Activated CD8-positive, alpha-beta memory T cell treated with anti-CD3 and anti-CD28 coated beads for 36 hours (primary cell): Measurements from ENCODE around the gene CDR2L. TPM values are rescaled to one million over a fixed set of nuclear protein-coding genes. Genes with fewer than 3 reads are reported as not detected.
"Not testable (repeated sequence)": the region's sequence is repeated elsewhere in the genome, so short reads cannot be mapped to it uniquely, and the experiment has no call there.

Experiments
- CTCF ChIA-PET: fragments of 350-600 bp; sonication (Branson Sonifier 250); formaldehyde crosslinking; loops from one replicate; lab custom pipeline; 2021; ENCODE audit warnings: antibody characterized with exemption; lab: Charles Lee
- POLR2A ChIA-PET: fragments of 350-600 bp; sonication (Branson Sonifier 250); formaldehyde crosslinking; loops from one replicate; lab custom pipeline; 2021; ENCODE audit warnings: antibody characterized with exemption; lab: Charles Lee
- total RNA-seq, 2 experiments: library from RNA; stranded (reverse); gene quantifications; one replicate each; pipeline ENCODE4 v1.2.3, GENCODE V29; 2021

CDR2L gene
- total RNA-seq, 2 experiments from 2014 or later = 1.8 to 2.0 TPM

DNA sequence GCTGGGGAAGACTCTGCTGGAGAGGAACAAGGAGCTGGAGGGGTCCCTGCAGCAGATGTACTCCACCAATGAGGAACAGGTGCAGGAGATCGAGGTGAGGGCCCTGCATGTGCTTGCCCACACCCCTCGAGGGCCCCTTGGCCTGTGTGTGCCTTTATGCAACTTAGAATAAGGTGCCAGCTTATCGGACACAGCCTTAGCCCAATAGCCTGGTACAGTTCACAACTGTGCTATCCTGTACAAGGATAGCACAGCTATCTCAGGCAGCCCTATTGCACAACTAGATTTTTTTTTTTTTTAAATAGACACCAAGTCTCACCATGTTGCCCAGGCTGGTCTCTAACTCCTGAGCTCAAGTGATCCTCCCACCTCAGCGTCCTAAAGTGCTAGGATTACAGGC, 12.1 kb downstream of the CDR2L start:
- ChIA-PET CTCF (interaction anchor here (1.2 to 1.8 kb wide), 2 partner anchors 13 to 41 kb away, joined by 3 to 5 read pairs; partner anchors contain the start of gene MRPL58), POLR2A (no interaction called here)

DNA sequence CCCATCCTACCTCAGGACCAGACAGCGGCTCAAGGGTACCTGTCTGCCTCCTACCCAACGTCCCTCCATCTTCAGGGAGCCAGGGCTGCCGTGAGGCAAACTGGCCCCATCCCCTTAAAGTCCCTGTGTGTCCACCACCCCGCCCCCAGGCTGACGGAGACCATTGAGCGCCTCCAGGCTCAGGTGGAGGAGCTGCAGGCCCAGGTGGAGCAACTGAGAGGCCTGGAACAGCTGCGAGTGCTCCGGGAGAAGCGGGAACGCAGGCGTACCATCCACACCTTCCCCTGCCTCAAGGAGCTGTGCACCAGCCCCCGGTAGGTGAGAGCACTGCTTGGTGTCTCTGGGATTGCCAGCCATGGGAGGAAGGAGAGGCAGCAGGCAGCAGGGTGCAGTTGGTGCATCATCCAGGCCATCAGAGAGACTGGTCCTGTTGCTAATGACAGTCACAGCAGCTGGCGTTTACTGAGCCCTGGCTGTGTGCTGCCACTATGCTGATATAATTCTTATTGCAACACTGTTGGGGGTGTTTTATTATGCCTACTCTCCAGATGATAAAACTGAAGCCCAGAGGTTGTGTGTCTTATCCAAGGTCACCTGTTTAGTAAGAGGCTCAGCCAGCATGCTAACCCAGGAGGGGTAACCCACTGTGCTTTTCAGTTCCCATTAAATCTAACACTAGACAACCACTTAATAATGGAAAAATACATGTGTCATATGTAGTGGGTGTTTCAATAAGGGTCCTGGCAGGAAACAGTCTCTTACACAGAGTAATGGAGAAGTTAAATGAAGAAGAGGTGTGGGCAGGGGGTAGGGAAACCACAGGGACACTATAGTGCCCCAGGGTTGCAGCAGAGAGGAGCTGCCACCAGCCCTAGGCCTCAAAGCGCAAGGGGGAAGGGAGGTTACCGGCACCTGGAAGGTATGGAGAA, 14.7 kb downstream of the CDR2L start:
- POLR2A ChIA-PET = no interaction called here
- CTCF ChIA-PET = no interaction called here

DNA sequence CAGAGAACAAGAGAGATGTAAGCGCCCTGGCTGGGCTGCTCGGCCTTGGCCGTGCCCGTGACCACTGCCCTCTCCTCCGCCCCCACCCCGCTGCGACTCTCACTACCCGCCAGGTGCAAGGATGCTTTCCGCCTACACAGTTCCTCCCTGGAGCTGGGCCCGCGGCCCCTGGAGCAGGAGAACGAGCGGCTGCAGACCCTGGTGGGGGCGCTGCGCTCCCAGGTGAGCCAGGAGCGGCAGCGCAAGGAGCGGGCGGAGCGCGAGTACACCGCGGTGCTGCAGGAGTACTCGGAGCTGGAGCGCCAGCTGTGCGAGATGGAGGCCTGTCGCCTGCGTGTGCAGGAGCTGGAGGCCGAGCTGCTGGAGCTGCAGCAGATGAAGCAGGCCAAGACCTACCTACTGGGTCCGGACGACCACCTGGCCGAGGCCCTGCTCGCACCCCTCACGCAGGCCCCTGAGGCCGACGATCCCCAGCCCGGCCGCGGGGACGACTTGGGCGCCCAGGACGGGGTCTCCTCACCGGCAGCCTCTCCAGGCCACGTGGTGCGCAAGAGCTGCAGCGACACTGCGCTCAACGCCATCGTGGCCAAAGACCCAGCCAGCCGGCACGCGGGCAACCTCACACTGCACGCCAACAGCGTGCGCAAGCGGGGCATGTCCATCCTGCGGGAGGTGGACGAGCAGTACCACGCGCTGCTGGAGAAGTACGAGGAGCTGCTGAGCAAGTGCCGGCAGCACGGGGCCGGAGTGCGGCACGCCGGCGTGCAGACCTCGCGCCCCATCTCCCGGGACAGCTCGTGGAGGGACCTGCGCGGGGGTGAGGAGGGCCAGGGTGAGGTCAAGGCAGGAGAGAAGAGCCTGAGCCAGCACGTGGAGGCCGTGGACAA, 15.9 kb downstream of the CDR2L start:
- POLR2A ChIA-PET = no interaction called here
- CTCF ChIA-PET = interaction anchor here (0.5 to 2.2 kb wide), 2 partner anchors 41 to 200 kb away, joined by 3 to 5 read pairs; no protein-coding TSS in a partner anchor

DNA sequence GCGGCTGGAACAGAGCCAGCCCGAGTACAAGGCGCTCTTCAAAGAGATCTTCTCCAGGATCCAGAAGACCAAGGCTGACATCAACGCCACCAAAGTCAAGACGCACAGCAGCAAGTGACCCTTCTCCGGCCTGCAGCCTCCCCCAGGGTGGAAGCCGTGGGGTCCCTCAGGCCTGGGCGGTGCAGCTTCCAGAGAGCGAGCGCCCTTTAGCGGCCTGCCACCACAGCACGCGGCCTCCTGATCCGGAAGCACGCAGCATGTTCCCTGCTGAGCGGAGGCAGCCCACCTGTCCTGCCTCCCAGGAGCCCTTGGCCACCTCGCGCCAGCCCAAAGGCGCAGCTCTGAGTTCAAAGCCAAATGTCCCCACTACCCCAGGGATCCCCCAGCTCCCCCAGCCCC, 16.5 kb downstream of the CDR2L start:
- POLR2A ChIA-PET = no interaction called here
- CTCF ChIA-PET = interaction anchor here (0.5 to 2.2 kb wide), 2 partner anchors 42 to 200 kb away, joined by 3 to 5 read pairs; no protein-coding TSS in a partner anchor

DNA sequence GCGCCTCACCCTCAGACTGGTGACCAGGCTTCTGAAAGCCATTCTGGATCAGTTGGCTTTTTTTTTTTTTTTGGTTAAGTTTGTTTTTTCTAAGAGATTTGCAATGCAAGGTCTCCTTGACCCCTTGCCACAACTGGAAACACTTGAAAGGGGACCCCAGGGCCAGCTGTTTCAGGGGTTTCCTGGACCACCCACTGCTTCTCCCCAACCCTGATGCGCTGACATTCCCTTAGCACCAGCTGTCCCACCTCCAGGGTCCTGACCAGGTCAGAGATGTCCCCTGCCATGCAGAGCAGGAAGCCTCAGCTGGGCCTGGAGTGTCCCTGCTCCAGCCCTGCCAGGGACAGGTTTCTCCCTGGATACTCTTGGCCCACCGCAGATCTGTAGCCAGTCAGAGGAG, 16.9 kb downstream of the CDR2L start:
- ChIA-PET CTCF (interaction anchor here (2.2 kb wide), 1 partner anchor 42 kb away, joined by 5 read pairs; no protein-coding TSS in a partner anchor), POLR2A (interaction anchor here (0.7 kb wide), 1 partner anchor 259 kb away, joined by 3 read pairs; no protein-coding TSS in a partner anchor)

DNA sequence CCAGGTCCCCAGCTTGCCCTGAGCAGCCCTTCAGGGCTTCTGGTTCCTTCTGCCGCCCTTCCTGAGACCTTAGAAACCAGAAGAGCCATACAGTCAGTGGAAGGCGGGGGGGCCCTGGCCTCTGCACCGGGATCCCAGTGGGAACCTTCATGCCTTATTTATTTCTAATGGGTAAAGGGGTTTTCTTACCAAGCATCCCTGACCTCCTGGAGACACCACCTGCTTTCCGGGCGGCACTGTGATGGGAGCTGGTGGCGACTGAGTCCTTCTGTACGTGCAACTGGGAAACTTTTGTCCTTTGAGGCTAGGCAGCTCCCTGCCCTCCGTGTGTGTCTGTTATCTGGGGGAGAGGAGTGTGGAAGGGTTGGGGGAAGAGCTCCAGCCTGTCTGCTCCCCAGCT, 17.9 kb downstream of the CDR2L start:
- ChIA-PET CTCF (interaction anchor here (3.4 kb wide), 1 partner anchor 44 kb away, joined by 14 read pairs; no protein-coding TSS in a partner anchor), POLR2A (no interaction called here)

DNA sequence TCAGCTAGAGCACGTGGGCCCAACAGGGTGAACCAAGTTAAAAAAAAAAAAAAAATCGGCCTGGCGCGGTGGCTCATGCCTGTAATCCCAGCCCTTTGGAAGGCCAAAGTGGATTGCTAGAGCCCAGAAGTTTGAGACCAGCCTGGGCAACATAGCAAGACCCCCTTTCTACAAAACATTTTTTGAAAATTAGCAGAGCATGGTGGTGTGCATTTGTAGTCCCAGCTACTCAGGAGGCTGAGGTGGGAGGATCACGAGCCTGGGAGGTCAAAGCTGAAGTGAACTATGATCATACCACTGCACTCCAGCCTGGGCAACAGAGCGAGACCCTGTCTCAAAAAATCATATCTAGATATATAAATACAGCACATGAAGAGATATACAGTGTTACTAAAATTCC, 18.7 kb downstream of the CDR2L start:
- POLR2A ChIA-PET = not testable (repeated sequence)
- CTCF ChIA-PET = interaction anchor here (0.6 to 3.4 kb wide), 3 partner anchors 14 to 146 kb away, joined by 3 to 14 read pairs (median 3); no protein-coding TSS in a partner anchor

DNA sequence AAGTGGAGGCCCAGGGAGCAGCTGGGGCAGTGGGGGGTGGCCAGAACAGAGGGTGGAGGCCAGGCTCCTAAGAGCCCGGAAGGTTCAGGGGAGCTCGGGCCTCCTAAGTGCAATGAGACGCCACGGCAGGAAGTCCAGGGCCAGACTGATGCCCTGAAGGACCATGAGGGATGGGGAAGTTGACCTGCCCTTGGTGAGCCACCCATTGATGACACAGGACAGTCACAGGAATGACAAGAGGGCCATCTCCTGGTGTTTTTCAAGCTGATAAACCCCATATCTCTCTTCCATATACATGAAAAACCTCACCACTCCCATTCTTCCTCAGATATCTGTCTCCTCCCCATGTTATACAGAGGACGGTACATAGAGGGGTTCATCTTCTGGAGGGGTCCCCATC, 19.2 kb downstream of the CDR2L start:
- POLR2A ChIA-PET = no interaction called here
- CTCF ChIA-PET = interaction anchor here (0.6 to 3.4 kb wide), 3 partner anchors 14 to 45 kb away, joined by 3 to 14 read pairs (median 3); no protein-coding TSS in a partner anchor

DNA sequence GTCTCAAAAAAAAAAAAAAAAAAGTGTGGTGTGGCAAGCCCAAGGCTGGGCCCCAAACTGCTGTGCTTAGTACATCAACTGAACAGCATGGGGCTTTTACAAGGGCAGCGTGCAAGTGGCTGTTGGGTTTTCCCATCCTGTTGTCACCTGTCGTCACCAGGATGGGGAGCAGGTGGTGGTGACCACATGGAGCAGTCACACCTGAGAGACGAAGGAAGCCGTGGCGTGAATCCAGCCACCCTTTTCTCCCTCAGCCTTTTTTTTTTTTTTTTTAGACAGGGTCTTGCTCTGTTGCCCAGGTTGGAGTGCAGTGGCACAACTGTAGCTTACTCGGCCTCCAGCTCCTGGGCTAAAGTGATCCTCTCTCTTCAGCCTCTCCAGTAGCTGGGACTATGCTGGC, 20.9 kb downstream of the CDR2L start:
- ChIA-PET POLR2A (interaction anchor here (0.7 kb wide), 1 partner anchor 47 kb away, joined by 4 read pairs; no protein-coding TSS in a partner anchor), CTCF (interaction anchor here (3.4 kb wide), 1 partner anchor 47 kb away, joined by 14 read pairs; no protein-coding TSS in a partner anchor)

DNA sequence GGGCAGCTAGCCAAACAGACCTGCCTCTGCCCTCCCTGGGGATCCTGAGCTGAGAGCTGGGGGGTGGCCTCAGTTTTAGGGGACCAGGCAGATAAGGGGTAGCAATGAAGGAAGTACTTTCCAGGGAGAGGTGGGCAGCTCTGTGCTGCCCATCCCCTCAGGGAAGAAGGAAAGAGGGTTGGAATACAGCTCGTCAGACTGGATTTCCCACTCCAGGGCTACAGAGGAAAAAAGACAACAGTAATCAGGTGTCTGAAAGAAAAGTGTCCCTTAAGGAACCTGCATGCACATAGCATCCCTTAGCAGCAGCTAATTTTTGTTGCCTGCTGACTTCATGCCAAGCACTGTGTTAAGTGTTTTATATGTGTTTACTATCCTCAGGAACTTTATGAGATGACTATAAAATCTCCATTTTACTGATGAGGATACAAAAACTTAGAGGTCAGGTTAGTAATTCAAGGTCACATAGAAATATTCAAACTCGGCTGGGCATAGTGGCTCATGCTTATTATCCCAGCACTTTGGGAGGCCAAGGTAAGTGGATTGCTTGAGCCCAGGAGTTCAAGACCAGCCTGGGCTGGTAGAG, 21.8 kb downstream of the CDR2L start:
- POLR2A ChIA-PET = no interaction called here
- CTCF ChIA-PET = interaction anchor here (0.6 kb wide), 1 partner anchor 23 kb away, joined by 3 read pairs; no protein-coding TSS in a partner anchor

DNA sequence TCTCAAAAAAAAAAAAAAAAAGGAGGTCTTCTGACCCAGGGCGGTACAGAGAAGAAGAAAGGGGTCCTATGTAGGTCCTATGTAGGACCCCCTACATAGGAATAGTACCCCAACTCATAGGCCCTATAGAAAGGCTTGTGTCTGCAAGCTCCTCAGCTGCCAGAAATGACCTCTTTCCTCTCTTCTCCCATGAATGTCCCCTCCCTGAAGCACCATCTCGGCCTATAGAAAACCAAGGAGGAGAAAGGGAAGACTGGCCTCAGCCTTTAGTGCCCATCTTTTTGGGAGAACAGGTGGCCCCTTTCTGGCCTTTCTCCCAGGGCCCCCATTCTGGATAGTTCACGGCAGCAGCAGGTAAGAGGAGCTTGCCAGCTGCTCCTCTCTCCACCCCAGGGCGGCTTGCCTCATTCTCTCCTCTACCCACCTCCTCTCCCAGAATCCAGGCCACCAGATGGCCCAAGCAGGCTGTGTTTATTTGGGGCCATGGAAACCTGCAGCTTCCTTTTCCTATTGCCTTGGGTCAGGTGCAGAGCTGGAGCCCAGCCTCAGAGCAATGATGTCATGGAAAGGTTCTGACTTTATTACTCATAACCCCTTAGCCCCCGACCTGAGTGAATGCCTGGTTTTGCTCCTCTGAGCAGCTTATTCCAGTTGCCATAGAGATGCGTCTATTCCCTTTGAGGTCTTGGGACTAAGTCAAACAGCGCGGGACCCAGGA, 23.4 kb downstream of the CDR2L start:
- ChIA-PET CTCF (interaction anchor here (0.7 to 4.7 kb wide), 6 partner anchors 15 to 87 kb away, joined by 4 to 31 read pairs (median 4); partner anchors contain the start of genes CDR2L and OTOP2), POLR2A (interaction anchor here (0.6 to 2.8 kb wide), 5 partner anchors 18 to 250 kb away, joined by 3 to 17 read pairs (median 5); no protein-coding TSS in a partner anchor)

DNA sequence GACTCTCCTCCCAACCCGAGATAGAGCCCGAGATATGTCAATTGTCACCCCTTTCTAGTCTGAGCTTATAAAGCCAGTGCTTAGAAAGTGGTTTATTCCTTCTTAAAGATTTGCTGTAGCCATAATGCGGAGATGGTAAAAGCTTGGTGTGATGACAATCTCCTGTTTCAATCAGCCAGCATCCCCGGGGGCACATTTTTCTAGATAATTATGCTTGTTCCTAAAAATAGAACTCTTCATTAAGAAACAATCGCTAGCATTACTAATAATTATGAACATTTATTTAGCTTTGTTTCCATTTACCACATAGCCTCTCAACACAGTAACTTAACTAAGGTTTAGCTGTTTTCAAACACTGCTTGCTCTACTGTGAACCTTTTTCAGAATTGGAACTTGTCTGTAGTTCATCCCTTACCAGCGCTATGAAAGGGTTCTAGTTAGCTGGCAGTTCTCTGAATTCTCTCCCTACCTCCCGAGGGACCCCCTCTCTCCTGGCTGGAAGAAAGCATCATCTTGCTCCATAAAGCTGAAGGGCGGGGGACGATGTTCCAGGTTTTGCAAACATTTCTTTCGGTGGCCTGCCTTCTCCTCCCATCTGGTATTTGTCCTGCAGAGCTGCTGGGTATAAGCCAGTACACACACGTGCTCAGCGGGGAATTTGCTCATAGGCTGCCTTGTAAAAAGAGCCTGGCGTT, 24.1 kb downstream of the CDR2L start:
- CTCF ChIA-PET = interaction anchor here (0.7 to 4.7 kb wide), 10 partner anchors 14 to 261 kb away, joined by 3 to 31 read pairs (median 4); partner anchors contain the start of genes CDR2L and HID1
- POLR2A ChIA-PET = interaction anchor here (0.6 to 2.8 kb wide), 7 partner anchors 21 to 249 kb away, joined by 3 to 17 read pairs (median 7); partner anchors contain the start of gene CDR2L

DNA sequence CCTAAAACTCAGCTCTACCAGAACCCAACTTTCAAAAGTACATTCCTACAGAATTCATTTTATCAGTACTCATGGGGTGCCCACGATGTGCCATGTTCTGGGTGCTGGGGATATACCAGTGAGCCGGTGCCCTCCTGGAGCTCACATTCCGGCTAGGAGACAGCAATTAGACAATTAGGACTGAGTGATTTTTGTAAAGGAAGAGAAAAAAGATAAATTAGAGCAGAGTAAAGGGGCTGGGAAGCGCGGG, 24.6 kb downstream of the CDR2L start:
- ChIA-PET CTCF (interaction anchor here (0.7 to 4.7 kb wide), 11 partner anchors 14 to 261 kb away, joined by 3 to 31 read pairs (median 5); partner anchors contain the start of genes CDR2L and HID1), POLR2A (interaction anchor here (0.6 to 2.8 kb wide), 8 partner anchors 11 to 176 kb away, joined by 3 to 17 read pairs (median 6); partner anchors contain the start of genes ATP5PD and CDR2L)

DNA sequence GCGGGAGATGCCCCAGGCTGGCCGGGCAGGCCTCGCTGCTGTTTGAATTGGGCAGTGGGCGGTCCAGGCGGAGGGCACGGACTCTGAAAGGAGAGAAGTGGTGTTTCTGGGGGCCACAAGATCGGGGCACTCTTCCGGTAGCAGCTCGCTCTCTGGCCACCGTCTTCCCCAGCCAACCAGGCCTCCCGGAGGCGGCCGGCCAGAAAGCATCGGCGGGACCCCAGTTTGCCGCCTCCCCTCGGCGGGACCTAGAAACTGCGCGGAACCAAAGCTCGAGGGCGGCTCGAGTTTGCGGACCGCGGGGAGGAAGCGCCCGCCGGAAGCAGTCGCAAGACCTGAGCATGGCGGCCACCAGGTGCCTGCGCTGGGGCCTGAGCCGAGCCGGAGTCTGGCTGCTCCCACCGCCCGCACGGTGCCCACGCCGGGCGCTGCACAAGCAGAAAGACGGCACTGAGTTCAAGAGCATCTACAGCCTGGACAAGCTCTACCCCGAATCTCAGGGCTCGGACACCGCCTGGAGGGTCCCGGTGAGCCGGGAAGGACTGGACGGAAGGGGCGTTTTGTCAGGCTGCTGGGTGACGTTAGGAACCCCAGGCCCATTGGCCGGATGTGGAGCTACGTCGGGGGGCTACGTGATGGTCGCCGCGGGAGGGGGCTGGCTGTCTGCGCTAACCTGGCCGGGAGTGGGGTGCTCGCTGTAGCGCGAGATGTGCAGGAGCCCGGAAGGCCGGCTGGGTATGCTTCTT, 25.1 kb downstream of the CDR2L start, which contains the start of gene MRPL58:
Gene MRPL58, plus strand, starts transcription at position 325 of the 746 bp plus-strand sequence. Its CDS starts 17 bp downstream, at position 342.
- CTCF ChIA-PET = interaction anchor here (0.7 to 4.7 kb wide), 13 partner anchors 12 to 262 kb away, joined by 3 to 31 read pairs (median 5); partner anchors contain the start of genes CDR2L, HID1 and OTOP2

DNA sequence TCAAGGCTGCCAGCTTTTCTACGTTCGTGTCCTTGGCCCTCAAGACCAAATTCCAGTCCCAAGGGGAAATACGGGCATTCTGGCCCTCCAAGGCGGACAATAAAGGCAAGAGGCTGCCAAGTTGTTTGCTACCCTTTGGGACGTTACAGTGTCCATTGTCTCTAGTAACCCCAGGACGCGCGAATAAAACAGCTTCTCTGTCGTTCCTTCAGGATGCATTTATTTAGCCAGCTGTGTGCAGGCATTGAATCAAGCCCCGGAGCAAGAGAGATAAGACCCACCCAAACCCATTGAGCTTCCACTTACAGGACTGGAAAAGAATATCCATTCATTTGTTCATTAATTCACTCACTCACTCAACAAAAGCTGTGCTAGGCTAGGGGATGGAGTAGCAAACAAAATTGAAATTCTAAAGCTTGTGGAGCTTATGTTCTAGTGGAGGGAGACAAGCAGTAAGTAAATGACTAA, 25.7 kb downstream of the CDR2L start:
- ChIA-PET POLR2A (interaction anchor here (0.6 to 2.8 kb wide), 8 partner anchors 10 to 52 kb away, joined by 3 to 17 read pairs (median 6); partner anchors contain the start of genes ATP5PD and CDR2L), CTCF (interaction anchor here (0.8 to 4.7 kb wide), 11 partner anchors 11 to 262 kb away, joined by 3 to 31 read pairs (median 5); partner anchors contain the start of genes CDR2L, HID1 and OTOP2)

More for the DNA sequence above, 25.1 kb downstream of the CDR2L start, which contains the start of gene MRPL58:
- POLR2A ChIA-PET = interaction anchor here (0.6 to 2.8 kb wide), 9 partner anchors 11 to 175 kb away, joined by 3 to 17 read pairs (median 6); partner anchors contain the start of genes ATP5PD and CDR2L
